ENCODE measurements around the gene DYNLT1. TPM values are rescaled to one million over a fixed set of nuclear protein-coding genes. Genes with fewer than 3 reads are reported as not detected.

The DYNLT1 gene
- total and polyA plus RNA-seq, 9 of the 15 experiments (the other 6 are each of a cell fraction or from before 2014, with no cell fraction given) = 42.2 to 583 (median 127) TPM

DNA sequence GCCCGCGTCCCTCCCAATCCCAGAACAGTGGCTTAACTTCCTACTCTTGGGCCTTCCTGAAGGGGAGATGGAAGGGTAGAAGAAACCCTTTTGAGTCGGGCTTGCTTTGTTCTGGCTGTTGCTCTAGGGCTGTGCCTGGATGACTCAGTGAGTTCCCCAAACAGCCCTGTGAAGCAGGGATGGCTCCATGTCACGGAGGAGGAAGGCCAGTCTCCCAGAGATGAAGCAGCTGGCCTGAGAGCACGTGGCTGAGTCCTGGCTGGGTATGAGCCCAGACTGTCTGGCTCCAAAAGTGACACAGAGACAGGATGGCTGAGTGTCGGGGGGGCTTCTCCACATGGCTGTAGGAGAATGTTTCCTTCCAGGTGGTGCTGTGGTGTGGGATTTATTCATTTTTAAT lies 10.0 kb upstream of the DYNLT1 start:
- POLR2A ChIA-PET = interaction anchor here (1.0 to 1.3 kb wide), 2 partner anchors 9 to 10 kb away, joined by 4 read pairs; partner anchors contain the start of gene DYNLT1
- TF ChIP-seq, protein P1, sequence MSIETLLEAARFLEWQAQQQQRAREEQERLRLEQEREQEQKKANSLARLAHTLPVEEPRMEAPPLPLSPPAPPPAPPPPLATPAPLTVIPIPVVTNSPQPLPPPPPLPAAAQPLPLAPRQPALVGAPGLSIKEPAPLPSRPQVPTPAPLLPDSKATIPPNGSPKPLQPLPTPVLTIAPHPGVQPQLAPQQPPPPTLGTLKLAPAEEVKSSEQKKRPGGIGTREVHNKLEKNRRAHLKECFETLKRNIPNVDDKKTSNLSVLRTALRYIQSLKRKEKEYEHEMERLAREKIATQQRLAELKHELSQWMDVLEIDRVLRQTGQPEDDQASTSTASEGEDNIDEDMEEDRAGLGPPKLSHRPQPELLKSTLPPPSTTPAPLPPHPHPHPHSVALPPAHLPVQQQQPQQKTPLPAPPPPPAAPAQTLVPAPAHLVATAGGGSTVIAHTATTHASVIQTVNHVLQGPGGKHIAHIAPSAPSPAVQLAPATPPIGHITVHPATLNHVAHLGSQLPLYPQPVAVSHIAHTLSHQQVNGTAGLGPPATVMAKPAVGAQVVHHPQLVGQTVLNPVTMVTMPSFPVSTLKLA (conservative IDR thresholded peaks at IDR 0.05) = peak in 1 of 2 experiments; percentile 42; a peak in 1 of 4 replicates
- TF ChIP-seq CBFB (CRISPR knock-in tag; IDR thresholded peaks at IDR 0.05) (0 out of 2 replicates have a peak, but pooled peaks have one; percentile 27), ZKSCAN3 (CRISPR knock-in tag; IDR thresholded peaks at IDR 0.05) (no peak), MXI1 (IDR thresholded peaks at IDR 0.05; ENCODE audit: low read depth, low read length) (no peak), BHLHE40 (IDR thresholded peaks at IDR 0.05; ENCODE audit: low read length) (0 out of 2 replicates have a peak, but pooled peaks have one; percentile 45), SPI1 (IDR thresholded peaks at IDR 0.05; ENCODE audit: borderline replicate concordance, low read depth, low read length) (0 out of 2 replicates have a peak, but pooled peaks have one; percentile 18), FOSL1 (tag; conservative IDR thresholded peaks at IDR 0.05) (peak; percentile 55; the same call in 1 of the 2 replicates), NFE2 (IDR thresholded peaks at IDR 0.05; ENCODE audit: low read depth) (0 out of 2 replicates have a peak, but pooled peaks have one; percentile 30)
- TF ChIP-seq, protein P2, sequence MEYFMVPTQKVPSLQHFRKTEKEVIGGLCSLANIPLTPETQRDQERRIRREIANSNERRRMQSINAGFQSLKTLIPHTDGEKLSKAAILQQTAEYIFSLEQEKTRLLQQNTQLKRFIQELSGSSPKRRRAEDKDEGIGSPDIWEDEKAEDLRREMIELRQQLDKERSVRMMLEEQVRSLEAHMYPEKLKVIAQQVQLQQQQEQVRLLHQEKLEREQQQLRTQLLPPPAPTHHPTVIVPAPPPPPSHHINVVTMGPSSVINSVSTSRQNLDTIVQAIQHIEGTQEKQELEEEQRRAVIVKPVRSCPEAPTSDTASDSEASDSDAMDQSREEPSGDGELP (CRISPR knock-in tag; IDR thresholded peaks at IDR 0.05; ENCODE audit: borderline replicate concordance) = peak; percentile 42; the same call in 1 of the 2 replicates
- TF ChIP-seq, protein P3, sequence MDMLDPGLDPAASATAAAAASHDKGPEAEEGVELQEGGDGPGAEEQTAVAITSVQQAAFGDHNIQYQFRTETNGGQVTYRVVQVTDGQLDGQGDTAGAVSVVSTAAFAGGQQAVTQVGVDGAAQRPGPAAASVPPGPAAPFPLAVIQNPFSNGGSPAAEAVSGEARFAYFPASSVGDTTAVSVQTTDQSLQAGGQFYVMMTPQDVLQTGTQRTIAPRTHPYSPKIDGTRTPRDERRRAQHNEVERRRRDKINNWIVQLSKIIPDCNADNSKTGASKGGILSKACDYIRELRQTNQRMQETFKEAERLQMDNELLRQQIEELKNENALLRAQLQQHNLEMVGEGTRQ (CRISPR knock-in tag; IDR thresholded peaks at IDR 0.05) = peak; percentile 41; the same call in 1 of the 2 replicates
- TF ChIP-seq, protein P4, sequence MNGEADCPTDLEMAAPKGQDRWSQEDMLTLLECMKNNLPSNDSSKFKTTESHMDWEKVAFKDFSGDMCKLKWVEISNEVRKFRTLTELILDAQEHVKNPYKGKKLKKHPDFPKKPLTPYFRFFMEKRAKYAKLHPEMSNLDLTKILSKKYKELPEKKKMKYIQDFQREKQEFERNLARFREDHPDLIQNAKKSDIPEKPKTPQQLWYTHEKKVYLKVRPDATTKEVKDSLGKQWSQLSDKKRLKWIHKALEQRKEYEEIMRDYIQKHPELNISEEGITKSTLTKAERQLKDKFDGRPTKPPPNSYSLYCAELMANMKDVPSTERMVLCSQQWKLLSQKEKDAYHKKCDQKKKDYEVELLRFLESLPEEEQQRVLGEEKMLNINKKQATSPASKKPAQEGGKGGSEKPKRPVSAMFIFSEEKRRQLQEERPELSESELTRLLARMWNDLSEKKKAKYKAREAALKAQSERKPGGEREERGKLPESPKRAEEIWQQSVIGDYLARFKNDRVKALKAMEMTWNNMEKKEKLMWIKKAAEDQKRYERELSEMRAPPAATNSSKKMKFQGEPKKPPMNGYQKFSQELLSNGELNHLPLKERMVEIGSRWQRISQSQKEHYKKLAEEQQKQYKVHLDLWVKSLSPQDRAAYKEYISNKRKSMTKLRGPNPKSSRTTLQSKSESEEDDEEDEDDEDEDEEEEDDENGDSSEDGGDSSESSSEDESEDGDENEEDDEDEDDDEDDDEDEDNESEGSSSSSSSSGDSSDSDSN (IDR thresholded peaks at IDR 0.05; ENCODE audit: borderline replicate concordance in 1 of 2, low read depth in 2 of 2, low read length in 2 of 2) = peak in 1 of 2 experiments; percentile 40; a peak in 1 of 4 replicates
- TF ChIP-seq, protein P5, sequence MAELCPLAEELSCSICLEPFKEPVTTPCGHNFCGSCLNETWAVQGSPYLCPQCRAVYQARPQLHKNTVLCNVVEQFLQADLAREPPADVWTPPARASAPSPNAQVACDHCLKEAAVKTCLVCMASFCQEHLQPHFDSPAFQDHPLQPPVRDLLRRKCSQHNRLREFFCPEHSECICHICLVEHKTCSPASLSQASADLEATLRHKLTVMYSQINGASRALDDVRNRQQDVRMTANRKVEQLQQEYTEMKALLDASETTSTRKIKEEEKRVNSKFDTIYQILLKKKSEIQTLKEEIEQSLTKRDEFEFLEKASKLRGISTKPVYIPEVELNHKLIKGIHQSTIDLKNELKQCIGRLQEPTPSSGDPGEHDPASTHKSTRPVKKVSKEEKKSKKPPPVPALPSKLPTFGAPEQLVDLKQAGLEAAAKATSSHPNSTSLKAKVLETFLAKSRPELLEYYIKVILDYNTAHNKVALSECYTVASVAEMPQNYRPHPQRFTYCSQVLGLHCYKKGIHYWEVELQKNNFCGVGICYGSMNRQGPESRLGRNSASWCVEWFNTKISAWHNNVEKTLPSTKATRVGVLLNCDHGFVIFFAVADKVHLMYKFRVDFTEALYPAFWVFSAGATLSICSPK (IDR thresholded peaks at IDR 0.05; ENCODE audit: borderline replicate concordance) = no peak

More for the DNA sequence above, 10.0 kb upstream of the DYNLT1 start:
- CTCF ChIA-PET (ENCODE audit: low intra/inter-chr PET ratio) = no interaction called here
- no peaks in the 10 kb centered on the region for H3K79me2 ChIP-seq (ENCODE audit: control insufficient read depth, insufficient read depth, low read length)
- in situ Hi-C loops (cut with MboI) = no loop called here
- H3K4me2 ChIP-seq (ENCODE audit: insufficient read depth, low read length) = no peak overlapping the region
- H2AFZ ChIP-seq (ENCODE audit: low read depth, low read length) = 0 out of 2 replicates have a peak overlapping the region, but pooled peaks have one; percentile 9
- H3K4me1 ChIP-seq (replicated peaks in 1 of 2; ENCODE audit: control insufficient read depth in 2 of 2, insufficient read depth in 2 of 2, low read length in 2 of 2) = peaks cover 3% of the 10 kb centered on the region in 2 experiments; a peak in 2 of 5 replicates
- H3K4me3 ChIP-seq = no peak overlapping the region
- H3K27ac ChIP-seq (ENCODE audit: extremely low read depth, low read depth, low read length) = no peak overlapping the region
- H3K9ac ChIP-seq (ENCODE audit: insufficient read depth in 1 of 2, low read depth in 2 of 2, low read length in 2 of 2) = no peak overlapping the region; a peak in 1 of 4 replicates
- no peaks in the 10 kb centered on the region for H3K9me3 ChIP-seq (replicated peaks; ENCODE audit: control insufficient read depth, insufficient read depth, low read depth, low read length)
- intact Hi-C loops (cut with micrococcal nuclease) = no loop called here
- peaks cover 47 to 58% of the 10 kb centered on the region in 2 experiments for H3K27me3 ChIP-seq (ENCODE audit: control insufficient read depth in 2 of 2, insufficient read depth in 2 of 2, low read length in 2 of 2)
- BruUV-seq (replicated peaks) = no TSS peak
- FAIRE-seq = no peak
- ATAC-seq = peak; percentile 40; the same call in 1 of the 3 replicates
- peak in 1 of 4 experiments; percentile 43 for DNase-seq (ENCODE audit: extremely low read depth in 1 of 4, low spot score in 3 of 4)
- H3K36me3 ChIP-seq (ENCODE audit: control insufficient read depth, insufficient read depth, low read length) = no peaks in the 10 kb centered on the region
- 9% methylated on average over 6 of the region's 6 CpGs for WGBS (ENCODE audit: insufficient coverage, low coverage, missing lambda C conversion rate)
- H4K20me1 ChIP-seq (replicated peaks; ENCODE audit: control insufficient read depth, insufficient read depth, low read length) = 0 out of 2 replicates have a peak, but pooled peaks cover 3% of the 10 kb centered on the region
- H3K9me1 ChIP-seq (ENCODE audit: control insufficient read depth, insufficient read depth, low read length) = no peaks in the 10 kb centered on the region
